ENCODE measurements around the gene NCF4.

NCF4 gene

GRCh38 chr22:36828815-36829214 lies 32.0 kb upstream of the NCF4 start:
- no peak overlapping the region for H3K4me3 ChIP-seq (ENCODE audit: low read depth, low read length)
- DNase-seq (ENCODE audit: low read depth) = peak; percentile 16
- TF ChIP-seq, protein P1, sequence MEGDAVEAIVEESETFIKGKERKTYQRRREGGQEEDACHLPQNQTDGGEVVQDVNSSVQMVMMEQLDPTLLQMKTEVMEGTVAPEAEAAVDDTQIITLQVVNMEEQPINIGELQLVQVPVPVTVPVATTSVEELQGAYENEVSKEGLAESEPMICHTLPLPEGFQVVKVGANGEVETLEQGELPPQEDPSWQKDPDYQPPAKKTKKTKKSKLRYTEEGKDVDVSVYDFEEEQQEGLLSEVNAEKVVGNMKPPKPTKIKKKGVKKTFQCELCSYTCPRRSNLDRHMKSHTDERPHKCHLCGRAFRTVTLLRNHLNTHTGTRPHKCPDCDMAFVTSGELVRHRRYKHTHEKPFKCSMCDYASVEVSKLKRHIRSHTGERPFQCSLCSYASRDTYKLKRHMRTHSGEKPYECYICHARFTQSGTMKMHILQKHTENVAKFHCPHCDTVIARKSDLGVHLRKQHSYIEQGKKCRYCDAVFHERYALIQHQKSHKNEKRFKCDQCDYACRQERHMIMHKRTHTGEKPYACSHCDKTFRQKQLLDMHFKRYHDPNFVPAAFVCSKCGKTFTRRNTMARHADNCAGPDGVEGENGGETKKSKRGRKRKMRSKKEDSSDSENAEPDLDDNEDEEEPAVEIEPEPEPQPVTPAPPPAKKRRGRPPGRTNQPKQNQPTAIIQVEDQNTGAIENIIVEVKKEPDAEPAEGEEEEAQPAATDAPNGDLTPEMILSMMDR (IDR thresholded peaks at IDR 0.05; ENCODE audit: insufficient read depth, low read depth, low read length, missing control alignments) = no peak

DNA sequence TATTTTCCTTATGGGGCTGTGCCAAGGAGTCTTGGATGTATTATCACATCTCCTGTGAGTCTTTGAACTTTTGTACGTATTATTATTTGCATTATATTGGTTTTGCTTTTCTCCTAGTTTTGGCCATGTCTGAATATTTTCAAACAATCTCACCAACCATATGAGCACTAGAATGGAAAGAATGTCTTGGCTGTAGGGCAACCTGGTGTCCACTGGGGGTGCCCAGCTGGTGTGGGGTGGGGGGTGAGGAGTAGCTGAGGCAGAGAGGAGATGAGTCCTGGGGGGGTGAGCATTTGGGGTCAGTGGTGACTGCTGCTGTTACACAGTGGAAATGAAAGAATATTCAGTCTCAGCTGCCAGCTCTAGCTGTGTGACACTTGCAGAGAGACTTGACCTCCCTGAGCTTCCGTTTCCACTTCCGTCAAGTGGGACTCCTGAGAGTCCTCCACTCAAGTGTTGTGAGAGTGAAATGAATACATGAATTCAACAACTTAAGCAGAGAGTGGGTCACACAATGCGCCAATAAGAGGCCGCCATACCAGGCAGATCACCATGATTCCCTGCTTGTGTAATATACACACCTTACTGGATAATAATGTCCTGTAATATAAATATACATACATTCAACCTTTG lies 31.3 kb upstream of the NCF4 start:
- TF ChIP-seq, protein P1 (IDR thresholded peaks at IDR 0.05; ENCODE audit: insufficient read depth, low read depth, low read length, missing control alignments) = no peak
- no peak overlapping the region for H3K4me3 ChIP-seq (ENCODE audit: low read depth, low read length)
- no peak for DNase-seq (ENCODE audit: low read depth)

- no peak for DNase-seq (ENCODE audit: low read depth)
- H3K4me3 ChIP-seq (ENCODE audit: low read depth, low read length) = no peak overlapping the region
- TF ChIP-seq, protein P1 (IDR thresholded peaks at IDR 0.05; ENCODE audit: insufficient read depth, low read depth, low read length, missing control alignments) = no peak
These were observed 30.2 kb upstream of the NCF4 start for GRCh38 chr22:36830601-36831000.

GRCh38 chr22:36831206-36831605 lies 29.6 kb upstream of the NCF4 start:
- DNase-seq (ENCODE audit: low read depth) = no peak
- H3K4me3 ChIP-seq (ENCODE audit: low read depth, low read length) = no peak overlapping the region
- TF ChIP-seq, protein P1 (IDR thresholded peaks at IDR 0.05; ENCODE audit: insufficient read depth, low read depth, low read length, missing control alignments) = no peak

DNA sequence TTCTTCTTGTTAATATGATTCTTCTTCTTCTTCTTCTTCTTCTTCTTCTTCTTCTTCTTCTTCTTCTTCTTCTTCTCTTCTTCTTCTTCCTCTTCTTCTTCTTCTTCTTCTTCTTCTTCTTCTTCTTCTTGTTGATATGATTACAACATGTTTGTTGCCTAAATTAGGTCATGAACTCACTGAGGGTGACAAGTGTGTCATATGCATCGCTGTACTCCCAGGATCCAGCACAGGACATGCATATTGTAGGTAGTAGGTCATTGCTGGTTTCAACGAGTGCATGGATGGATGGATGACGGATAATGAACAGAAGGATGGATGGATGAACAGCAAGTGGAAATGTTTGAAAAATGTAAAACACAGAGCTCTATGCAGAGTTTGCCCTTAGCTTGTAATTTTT lies 29.1 kb upstream of the NCF4 start:
- no peak for DNase-seq (ENCODE audit: low read depth)
- TF ChIP-seq, protein P1 (IDR thresholded peaks at IDR 0.05; ENCODE audit: insufficient read depth, low read depth, low read length, missing control alignments) = no peak
- H3K4me3 ChIP-seq (ENCODE audit: low read depth, low read length) = no peak overlapping the region

DNA sequence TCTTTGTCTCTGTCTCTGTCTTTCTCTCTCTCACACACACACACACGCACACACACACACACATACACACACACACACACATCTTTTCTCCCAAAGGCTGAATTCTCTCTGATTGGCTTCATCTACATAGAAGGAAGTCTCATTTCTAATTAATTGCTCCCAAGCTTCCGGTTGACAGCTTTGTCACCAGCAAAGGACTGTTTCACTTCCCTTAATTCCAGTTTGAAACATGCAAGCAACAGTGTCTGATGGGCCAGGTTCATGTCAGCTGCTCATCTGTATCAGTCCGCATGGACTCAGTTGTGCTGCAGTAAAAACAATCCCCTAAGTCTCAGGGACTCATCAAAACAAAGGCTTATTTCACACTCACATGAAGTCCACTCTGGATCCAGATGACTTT lies 27.7 kb upstream of the NCF4 start:
- TF ChIP-seq, protein P1 (IDR thresholded peaks at IDR 0.05; ENCODE audit: insufficient read depth, low read depth, low read length, missing control alignments) = no peak
- peak; percentile 24 for DNase-seq (ENCODE audit: low read depth)
- H3K4me3 ChIP-seq (ENCODE audit: low read depth, low read length) = no peak overlapping the region

GRCh38 chr22:36835903-36836302 lies 24.9 kb upstream of the NCF4 start:
- no peak for DNase-seq (ENCODE audit: low read depth)
- H3K4me3 ChIP-seq (ENCODE audit: low read depth, low read length) = no peak overlapping the region
- TF ChIP-seq, protein P1 (IDR thresholded peaks at IDR 0.05; ENCODE audit: insufficient read depth, low read depth, low read length, missing control alignments) = no peak
